ENCODE measurements around the gene ANKRD33B.

GRCh38 chr5:10684303-10685086 lies 120.6 kb downstream of the ANKRD33B start:
- TF ChIP-seq EZH2 (IDR thresholded peaks at IDR 0.05; ENCODE audit: low read depth, unreplicated experiment): no peak
- TF ChIP-seq ZNF114 (CRISPR knock-in tag; IDR thresholded peaks at IDR 0.05): no peak
- TF ChIP-seq CTCF (conservative IDR thresholded peaks at IDR 0.05; ENCODE audit: low read depth in 2 of 2): no peak
- no peak for TF ChIP-seq EZH2phosphoT487 (IDR thresholded peaks at IDR 0.05; ENCODE audit: unreplicated experiment)
- no peak for TF ChIP-seq JUNB (IDR thresholded peaks at IDR 0.05; ENCODE audit: unreplicated experiment)

Measured in GM23338 (cell line).